HepG2 (cell line): Measurements from ENCODE around the gene MDP1. TPM values are rescaled to one million over a fixed set of nuclear protein-coding genes. Genes with fewer than 3 reads are reported as not detected.

ENCODE experiments used
- ATAC-seq: fragments of 200-7000 bp; cut with Tn5 transposase; 3 replicates; pipeline ENCODE4 v1.9.1; 2020; ENCODE audit warnings: mild to moderate bottlenecking, moderate library complexity
- BruUV-seq: library from RNA; stranded (reverse); fragments of 400-500 nt; replicated peaks from 2 replicates; lab custom pipeline; 2021; lab: Mats Ljungman, UMichigan
- CTCF ChIA-PET: fragments of 300-600 bp; formaldehyde crosslinking; extraction: SDS; loops from one replicate; lab custom pipeline; 2021; ENCODE audit warnings: low total read pairs, inconsistent platforms, low intra/inter-chr PET ratio; lab: Yijun Ruan, JAX
- POLR2A ChIA-PET: fragments of 350-600 bp; sonication (Branson Sonifier 250); formaldehyde crosslinking; loops from one replicate; lab custom pipeline; 2020; ENCODE audit warnings: antibody characterized with exemption, inconsistent platforms; lab: Yijun Ruan, JAX
- DNase-seq: peaks from one replicate; pipeline ENCODE4 v3.0.0-alpha.2; 2015; ENCODE audit warnings: low spot score
- FAIRE-seq: peaks from 3 replicates; lab custom pipeline; 2011; peaks lifted over from hg19 to GRCh38; lab: Jason Lieb, UNC
- H2AFZ ChIP-seq: one replicate; pipeline ENCODE4 v1.6.1; 2011; ENCODE audit warnings: low read length, inconsistent platforms
- H3K27ac ChIP-seq: fragments of 300-600 bp; 3 replicates; pipeline ENCODE4 v1.8.0; 2011; ENCODE audit warnings: mixed run types, mild to moderate bottlenecking, mixed read lengths, low read length, inconsistent platforms; ENCODE audit not compliant: insufficient read depth; ENCODE audit errors: extremely low read length
- H3K27me3 ChIP-seq, 2 experiments: fragments of 200-600 bp in 1 of 2; 2 replicates in 1 of 2; 3 replicates in 1 of 2; pipeline versions ENCODE4 v1.6.0 to v1.8.0; 2011; ENCODE audit warnings: low read length in 2 of 2, mild to moderate bottlenecking in 2 of 2, moderate library complexity in 2 of 2, inconsistent platforms in 1 of 2; ENCODE audit not compliant: insufficient read depth in 2 of 2, control insufficient read depth in 1 of 2
- H3K36me3 ChIP-seq, 2 experiments: fragments of 200-600 bp in 1 of 2; replicated peaks in 1 of 2; 2 replicates in 1 of 2; 3 replicates in 1 of 2; pipeline versions ENCODE4 v1.5.1 to v1.8.0; 2011; ENCODE audit warnings: low read length in 2 of 2, inconsistent platforms in 1 of 2; ENCODE audit not compliant: insufficient read depth in 2 of 2, control insufficient read depth in 1 of 2
- H3K4me1 ChIP-seq: 2 replicates; pipeline ENCODE4 v1.5.1; 2012; ENCODE audit warnings: low read length, inconsistent platforms; ENCODE audit not compliant: insufficient read depth
- H3K4me2 ChIP-seq: 2 replicates; pipeline ENCODE4 v1.6.0; 2011; ENCODE audit warnings: low read depth, low read length, inconsistent platforms
- H3K4me3 ChIP-seq, 3 experiments: fragments of 200-600 bp in 1 of 3; sonication (generic), shearing (Covaris generic) in 1 of 3; replicated peaks in 1 of 3; 2 replicates each; pipeline ENCODE4 v1.5.1; 2011 to 2016; ENCODE audit warnings: low read length in 3 of 3, inconsistent platforms in 2 of 3, low read depth in 2 of 3, mild to moderate bottlenecking in 2 of 3, control low read depth in 1 of 3, mixed read lengths in 1 of 3; ENCODE audit not compliant: insufficient read depth in 1 of 3
- H3K79me2 ChIP-seq: one replicate; pipeline ENCODE4 v1.6.1; 2011; ENCODE audit warnings: low read length, inconsistent platforms; ENCODE audit not compliant: insufficient read depth
- H3K9ac ChIP-seq: 2 replicates; pipeline ENCODE4 v1.6.0; 2011; ENCODE audit warnings: mild to moderate bottlenecking, low read depth, low read length, inconsistent platforms; ENCODE audit not compliant: insufficient read depth
- H3K9me3 ChIP-seq: 2 replicates; pipeline ENCODE4 v1.5.1; 2012; ENCODE audit warnings: mild to moderate bottlenecking, low read length
- H4K20me1 ChIP-seq: 2 replicates; pipeline ENCODE4 v1.6.0; 2011; ENCODE audit warnings: inconsistent platforms, mild to moderate bottlenecking, low read length, moderate library complexity; ENCODE audit not compliant: insufficient read depth
- BCL3 ChIP-seq: sonication (generic); formaldehyde crosslinking; IDR thresholded peaks from 2 replicates; pipeline ENCODE4 v1.5.1; 2020; ENCODE audit warnings: mild to moderate bottlenecking, missing genetic modification reagents, moderate library complexity
- BORCS8-MEF2B ChIP-seq: sonication (generic); formaldehyde crosslinking; IDR thresholded peaks from 2 replicates; pipeline ENCODE4 v1.8.0; 2022; ENCODE audit warnings: mild to moderate bottlenecking, missing genetic modification reagents
- CREBL2 ChIP-seq: sonication (generic); formaldehyde crosslinking; IDR thresholded peaks from 2 replicates; pipeline ENCODE4 v1.8.1; 2023; ENCODE audit warnings: missing genetic modification reagents, mild to moderate bottlenecking, borderline replicate concordance
- DMAP1 ChIP-seq: IDR thresholded peaks from 2 replicates; pipeline ENCODE4 v1.6.1; 2016
- DR1 ChIP-seq: sonication (generic); formaldehyde crosslinking; IDR thresholded peaks from 2 replicates; pipeline ENCODE4 v1.8.0; 2021; ENCODE audit warnings: mild to moderate bottlenecking, missing genetic modification reagents, inconsistent platforms
- HES4 ChIP-seq: sonication (generic); formaldehyde crosslinking; IDR thresholded peaks from 2 replicates; pipeline ENCODE4 v1.9.0; 2021; ENCODE audit warnings: mild to moderate bottlenecking, missing genetic modification reagents, borderline replicate concordance
- MEIS2 ChIP-seq: sonication (generic); formaldehyde crosslinking; IDR thresholded peaks from 2 replicates; pipeline ENCODE4 v1.9.0; 2021; ENCODE audit warnings: mild to moderate bottlenecking, missing genetic modification reagents
- RBM22 ChIP-seq: fragments of 200-400 bp; formaldehyde crosslinking; optimal IDR thresholded peaks from 2 replicates; pipeline ENCODE3; 2017; ENCODE audit warnings: mild to moderate bottlenecking, low read length, moderate library complexity
- SIX1 ChIP-seq: sonication (generic); formaldehyde crosslinking; IDR thresholded peaks from 2 replicates; pipeline ENCODE4 v1.4.0; 2020; ENCODE audit warnings: missing genetic modification reagents, borderline replicate concordance
- ZC3H4 ChIP-seq: sonication (generic); formaldehyde crosslinking; IDR thresholded peaks from 2 replicates; pipeline ENCODE4 v1.4.0; 2020; ENCODE audit warnings: missing genetic modification reagents, borderline replicate concordance
- ZFYVE20 ChIP-seq: sonication (generic); formaldehyde crosslinking; IDR thresholded peaks from 2 replicates; pipeline ENCODE4 v1.8.0; 2023; ENCODE audit warnings: low read depth, mild to moderate bottlenecking, moderate library complexity, missing genetic modification reagents, borderline replicate concordance
- ZNF407 ChIP-seq: sonication (generic); formaldehyde crosslinking; IDR thresholded peaks from one replicate; pipeline ENCODE4 v1.5.1; 2020; ENCODE audit warnings: mild to moderate bottlenecking, missing genetic modification reagents; ENCODE audit errors: not compliant biosample characterization
- ZNF563 ChIP-seq: sonication (generic); formaldehyde crosslinking; IDR thresholded peaks from 2 replicates; pipeline ENCODE4 v1.8.0; 2022; ENCODE audit warnings: mild to moderate bottlenecking, moderate library complexity, missing genetic modification reagents
- ZNF564 ChIP-seq: sonication (generic); formaldehyde crosslinking; IDR thresholded peaks from 2 replicates; pipeline ENCODE4 v1.8.1; 2023; ENCODE audit warnings: mild to moderate bottlenecking, missing genetic modification reagents
- ZNF598 ChIP-seq: sonication (generic); formaldehyde crosslinking; IDR thresholded peaks from 2 replicates; pipeline ENCODE4 v1.5.1; 2020; ENCODE audit warnings: mild to moderate bottlenecking, missing genetic modification reagents, borderline replicate concordance
- ZNF780A ChIP-seq: sonication (generic); formaldehyde crosslinking; IDR thresholded peaks from 2 replicates; pipeline ENCODE4 v1.8.0; 2022; ENCODE audit warnings: mild to moderate bottlenecking, missing genetic modification reagents, moderate library complexity
- ZNF792 ChIP-seq: IDR thresholded peaks from 2 replicates; pipeline ENCODE4 v1.6.1; 2016
- WGBS: methylation state at CpG from one replicate; pipeline ENCODE4 v1.1.6; 2017; ENCODE audit warnings: low lambda C conversion rate; 5-methylcytosine and 5-hydroxymethylcytosine counted together
- in situ Hi-C: cut with HindIII; loops from 2 replicates; pipeline ENCODE4 v1.10.0; 2017; ENCODE audit warnings: low pct_unique_long_range_greater_than_20kb; ENCODE audit not compliant: extremely low pct_ligation_motif_present
- intact Hi-C: fragments of 100-400 bp; cut with micrococcal nuclease; formaldehyde crosslinking; loops from one replicate; pipeline ENCODE4 v1.10.0; 2022; ENCODE audit not compliant: unreplicated experiment
- polyA plus RNA-seq, 8 experiments: library from polyadenylated mRNA; depleted of rRNA in 3 of 8; stranded (reverse) in 7 of 8; unstranded in 1 of 8; fragments of >200 nt; fragmentation: Illumina TruSeq in 4 of 8; extraction: Trizol in 4 of 8; gene quantifications; 2 replicates each; pipeline versions ENCODE4 v1.2.1 to v1.2.3, GENCODE V29; 2011 to 2016; ENCODE audit warnings: low read depth in 4 of 8, missing spikeins in 1 of 8, mixed read lengths in 1 of 8; ENCODE audit not compliant: insufficient read depth in 1 of 8
- total RNA-seq, 5 experiments: library from RNA; depleted of rRNA; stranded (reverse); fragments of >200 nt; fragmentation: Illumina TruSeq; extraction: Trizol; gene quantifications; 2 replicates each; pipeline ENCODE4 v1.2.3, GENCODE V29; 2016; ENCODE audit warnings: low read depth in 1 of 5

Gene MDP1
- total and polyA plus RNA-seq, 2 of the 13 experiments (the other 11 are each of a cell fraction or from before 2014, with no cell fraction given) = 44.1 to 48.7 TPM

- DNase-seq = no peak
- 97% methylated on average over 7 of the region's 7 CpGs for WGBS
- peaks cover 73 to 77% of the 10 kb centered on the region in 2 experiments for H3K36me3 ChIP-seq
- H4K20me1 ChIP-seq = no peaks in the 10 kb centered on the region
- no peak overlapping the region for H2AFZ ChIP-seq
- no peak overlapping the region for H3K9ac ChIP-seq
- H3K79me2 ChIP-seq = peaks cover 15% of the 10 kb centered on the region
- H3K4me2 ChIP-seq = no peak overlapping the region
- no peaks in the 10 kb centered on the region for H3K27me3 ChIP-seq
- peaks cover 24% of the 10 kb centered on the region for H3K4me1 ChIP-seq
- in situ Hi-C loops (no loop called here), intact Hi-C loops (no loop called here)
- no peaks in the 10 kb centered on the region for H3K9me3 ChIP-seq
- no peak overlapping the region for H3K4me3 ChIP-seq
- no TSS peak for BruUV-seq
- POLR2A ChIA-PET = interaction anchor here (0.9 to 8.1 kb wide), 7 partner anchors 10 to 44 kb away, joined by 3 to 53 read pairs (median 4); partner anchors contain the start of genes CHMP4A, EMC9, IRF9 and TM9SF1
- no peak overlapping the region for H3K27ac ChIP-seq
- CTCF ChIA-PET = no interaction called here
- no peak for FAIRE-seq
- ATAC-seq = no peak
- no peak for TF ChIP-seq DMAP1 (CRISPR knock-in tag)
- TF ChIP-seq DR1 (CRISPR knock-in tag) = no peak
- peak; percentile 49 for TF ChIP-seq RBM22
- no peak for TF ChIP-seq ZNF564
- 0 out of 2 replicates have a peak, but pooled peaks have one; percentile 61 for TF ChIP-seq ZNF598 (CRISPR knock-in tag)
- TF ChIP-seq SIX1 = no peak
- TF ChIP-seq ZC3H4 (CRISPR knock-in tag) = no peak
- no peak for TF ChIP-seq ZNF780A (CRISPR knock-in tag)
- TF ChIP-seq ZFYVE20 (CRISPR knock-in tag) = no peak
- no peak for TF ChIP-seq BORCS8-MEF2B (CRISPR knock-in tag)
- TF ChIP-seq MEIS2 = no peak
- no peak for TF ChIP-seq ZNF792 (CRISPR knock-in tag)
- peak; percentile 49; the same call in 1 of the 2 replicates for TF ChIP-seq CREBL2 (CRISPR knock-in tag)
- TF ChIP-seq HES4 = 0 out of 2 replicates have a peak, but pooled peaks have one; percentile 32
- peak; percentile 44; the same call in 1 of the 2 replicates for TF ChIP-seq BCL3 (CRISPR knock-in tag)
- TF ChIP-seq ZNF407 (CRISPR knock-in tag) = peak; percentile 62
- no peak for TF ChIP-seq ZNF563 (CRISPR knock-in tag)
Observed at GRCh38 chr14:24185026-24185425, 30.8 kb downstream of the MDP1 start.
